ENCODE data around the gene YWHAH. TPM values are rescaled to one million over a fixed set of nuclear protein-coding genes. Genes with fewer than 3 reads are reported as not detected.

The YWHAH gene
- total RNA-seq, 1 donor from 2014 or later: 139 TPM

DNA sequence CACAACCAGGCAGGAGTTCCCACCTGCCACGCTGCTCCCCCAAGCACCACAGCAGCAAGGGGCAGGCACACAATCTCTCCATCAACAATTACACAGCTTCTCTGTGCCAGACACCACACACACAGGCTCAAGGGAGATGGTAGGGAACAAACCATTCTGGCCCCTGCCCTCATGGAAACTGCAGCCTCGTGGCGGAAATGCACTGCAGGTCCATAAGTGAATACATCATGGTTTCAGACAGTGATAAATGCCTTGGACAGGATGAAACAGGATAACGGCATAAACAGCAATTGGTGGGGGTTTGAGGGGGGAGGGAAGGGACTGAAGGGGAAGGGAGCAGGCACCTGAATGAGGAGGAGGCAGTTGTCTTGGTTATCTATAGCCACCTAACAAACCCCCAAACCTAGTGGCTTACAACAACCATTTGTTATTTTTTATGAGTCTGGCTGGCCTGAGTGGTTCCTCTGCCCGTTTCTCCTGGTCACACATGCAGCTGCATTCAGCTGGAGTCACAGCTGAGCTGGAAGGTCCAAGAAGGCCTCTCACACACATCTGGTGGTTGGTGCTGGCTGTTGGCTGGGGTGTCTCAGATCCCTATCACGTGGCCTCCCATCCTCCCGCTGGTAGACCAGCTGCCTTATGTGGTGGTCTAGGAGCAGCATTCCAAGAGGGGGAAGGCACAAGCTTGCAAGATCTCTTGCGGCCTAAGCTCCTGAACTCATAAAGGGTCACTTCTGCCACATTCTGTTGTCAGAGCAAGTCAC lies 15.0 kb upstream of the YWHAH start:
- DNase-seq (ENCODE audit: low spot score in 2 of 2): no peak
- Histone ChIP-seq H3K27ac (no peak overlapping the region), H3K36me3 (no peaks in the 10 kb centered on the region), H3K27me3 (no peaks in the 10 kb centered on the region), H3K4me1 (no peaks in the 10 kb centered on the region), H3K9me3 (no peaks in the 10 kb centered on the region), H3K4me3 (no peak overlapping the region)
- TF ChIP-seq CTCF (IDR thresholded peaks at IDR 0.05): no peak
- intact Hi-C loops (cut with DNase I): no loop called here

DNA sequence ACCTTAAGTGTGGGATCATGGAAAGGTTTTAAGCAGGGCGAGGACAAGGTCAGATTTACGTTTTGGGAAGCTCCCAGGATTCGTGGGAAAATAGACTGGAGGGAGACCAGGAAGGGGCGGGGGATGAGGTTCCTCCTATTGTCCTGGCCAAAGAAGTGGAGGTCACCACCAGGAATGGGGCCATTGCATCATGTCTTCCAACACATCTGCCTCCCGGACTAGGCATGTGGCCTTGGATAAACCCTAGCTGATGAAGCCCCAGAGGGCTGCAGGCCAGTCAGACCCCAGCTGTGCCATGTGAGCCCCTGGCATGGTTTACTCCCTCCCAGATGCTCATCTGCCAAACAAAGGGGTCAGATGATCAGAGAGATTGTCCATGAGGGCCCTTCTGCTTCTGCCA lies 11.5 kb upstream of the YWHAH start:
- Histone ChIP-seq H3K27ac (no peak overlapping the region), H3K9me3 (no peaks in the 10 kb centered on the region), H3K36me3 (no peaks in the 10 kb centered on the region), H3K27me3 (no peaks in the 10 kb centered on the region), H3K4me1 (no peaks in the 10 kb centered on the region), H3K4me3 (no peak overlapping the region)
- DNase-seq (ENCODE audit: low spot score in 2 of 2): no peak
- intact Hi-C loops (cut with DNase I): loop anchor here (5.0 kb wide), 1 partner anchor 51 kb away; no protein-coding TSS in a partner anchor
- no peak for TF ChIP-seq CTCF (IDR thresholded peaks at IDR 0.05)

- no peaks in the 10 kb centered on the region for H3K4me1 ChIP-seq
- DNase-seq (ENCODE audit: low spot score in 2 of 2): no peak
- H3K27ac ChIP-seq: no peak overlapping the region
- no peaks in the 10 kb centered on the region for H3K9me3 ChIP-seq
- TF ChIP-seq CTCF (IDR thresholded peaks at IDR 0.05): no peak
- no peak overlapping the region for H3K4me3 ChIP-seq
- intact Hi-C loops (cut with DNase I): loop anchor here (5.0 kb wide), 1 partner anchor 51 kb away; no protein-coding TSS in a partner anchor
- H3K27me3 ChIP-seq: no peaks in the 10 kb centered on the region
- H3K36me3 ChIP-seq: no peaks in the 10 kb centered on the region
Observed at GRCh38 chr22:31933406-31933805, 10.9 kb upstream of the YWHAH start.

DNA sequence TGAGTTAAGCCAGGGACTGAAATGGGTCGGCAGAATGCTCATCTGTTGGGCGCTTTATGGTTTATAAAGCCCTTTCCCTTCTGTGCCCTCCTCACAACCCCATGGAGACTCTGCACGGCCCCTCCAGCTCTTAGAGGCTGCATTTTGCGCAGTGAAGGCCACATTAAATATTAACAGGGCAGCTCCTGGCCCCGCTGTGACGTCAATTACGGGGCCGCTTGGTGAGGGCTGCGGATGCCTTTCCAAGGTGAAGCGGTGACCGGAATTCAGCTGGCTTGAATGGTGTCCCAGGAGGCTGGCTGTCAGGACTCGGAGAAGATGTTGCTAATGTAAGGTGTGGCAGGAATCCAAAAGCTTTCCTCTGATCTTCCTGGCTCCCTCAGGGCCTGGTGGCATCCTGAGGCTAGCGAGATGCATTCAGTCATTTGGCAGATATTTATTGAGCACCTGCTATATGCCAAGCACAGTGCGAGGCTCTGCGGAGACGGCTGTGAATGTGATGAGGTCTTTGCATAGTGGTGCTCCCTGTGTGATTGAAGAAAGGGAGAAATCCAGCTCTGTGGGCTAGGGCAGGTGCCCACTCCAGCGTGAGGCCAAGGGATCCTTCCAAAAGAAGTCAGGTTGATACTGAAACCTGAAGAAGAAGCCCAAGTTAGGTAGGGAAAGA lies 10.4 kb upstream of the YWHAH start:
- H3K9me3 ChIP-seq: no peaks in the 10 kb centered on the region
- DNase-seq (ENCODE audit: low spot score in 2 of 2): no peak
- no peak overlapping the region for H3K27ac ChIP-seq
- H3K4me3 ChIP-seq: no peak overlapping the region
- TF ChIP-seq CTCF (IDR thresholded peaks at IDR 0.05): no peak
- no peaks in the 10 kb centered on the region for H3K36me3 ChIP-seq
- H3K27me3 ChIP-seq: no peaks in the 10 kb centered on the region
- H3K4me1 ChIP-seq: no peaks in the 10 kb centered on the region
- intact Hi-C loops (cut with DNase I): loop anchor here (5.0 kb wide), 1 partner anchor 52 kb away; no protein-coding TSS in a partner anchor

- DNase-seq (ENCODE audit: low spot score in 2 of 2): no peak
- intact Hi-C loops (cut with DNase I): no loop called here
Observed at GRCh38 chr22:31935961-31936635, 8.2 kb upstream of the YWHAH start.

More at GRCh38 chr22:31935961-31936635, 8.2 kb upstream of the YWHAH start:
- TF ChIP-seq CTCF (IDR thresholded peaks at IDR 0.05): no peak
- no peaks in the 10 kb centered on the region for H3K9me3 ChIP-seq
- H3K27me3 ChIP-seq: no peaks in the 10 kb centered on the region
- no peak overlapping the region for H3K4me3 ChIP-seq
- no peaks in the 10 kb centered on the region for H3K4me1 ChIP-seq
- H3K27ac ChIP-seq: no peak overlapping the region
- H3K36me3 ChIP-seq: no peaks in the 10 kb centered on the region
